LNCaP clone FGC (cell line): ENCODE data around the gene BAG3.

ENCODE experiments used
- DNase-seq: peaks from one replicate; pipeline ENCODE4 v3.0.0-alpha.2; 2011; ENCODE audit warnings: low read depth
- H3K4me3 ChIP-seq: 2 replicates; pipeline ENCODE4 v1.5.1; 2011; ENCODE audit warnings: mild to moderate bottlenecking, low read depth, low read length, control low read depth
- CTCF ChIP-seq: IDR thresholded peaks from 2 replicates; pipeline ENCODE4 v1.5.1; 2012; ENCODE audit warnings: mild to moderate bottlenecking; ENCODE audit not compliant: control insufficient read depth, insufficient read depth; ENCODE audit errors: extremely low read depth

BAG3 gene

GRCh38 chr10:119625570-119626280, 25.5 kb upstream of the BAG3 start:
- H3K4me3 ChIP-seq: no peak overlapping the region
- DNase-seq: no peak
- no peak for TF ChIP-seq CTCF

- TF ChIP-seq CTCF: no peak
- no peak overlapping the region for H3K4me3 ChIP-seq
- DNase-seq: no peak
Observed at GRCh38 chr10:119630300-119630699, 20.9 kb upstream of the BAG3 start.

- no peak for TF ChIP-seq CTCF
- DNase-seq: no peak
- H3K4me3 ChIP-seq: no peak overlapping the region
Observed at GRCh38 chr10:119633538-119634218, 17.5 kb upstream of the BAG3 start.

- H3K4me3 ChIP-seq: no peak overlapping the region
- DNase-seq: no peak
- no peak for TF ChIP-seq CTCF
Observed at GRCh38 chr10:119634219-119634544, 17.0 kb upstream of the BAG3 start.

GRCh38 chr10:119637631-119638030, 13.5 kb upstream of the BAG3 start:
- no peak overlapping the region for H3K4me3 ChIP-seq
- DNase-seq: no peak
- no peak for TF ChIP-seq CTCF

GRCh38 chr10:119638982-119639381, 12.2 kb upstream of the BAG3 start:
- TF ChIP-seq CTCF: no peak
- no peak for DNase-seq

GRCh38 chr10:119640384-119640783, 10.8 kb upstream of the BAG3 start:
- TF ChIP-seq CTCF: no peak
- H3K4me3 ChIP-seq: no peak overlapping the region
- no peak for DNase-seq

More at GRCh38 chr10:119638982-119639381, 12.2 kb upstream of the BAG3 start:
- no peak overlapping the region for H3K4me3 ChIP-seq
